Endothelial cell of umbilical vein (primary cell): Measurements from ENCODE around the gene OPRD1. TPM values are rescaled to one million over a fixed set of nuclear protein-coding genes. Genes with fewer than 3 reads are reported as not detected.

ENCODE experiments used
- BruUV-seq: library from RNA; stranded (reverse); fragments of 400-500 nt; replicated peaks from 2 replicates; lab custom pipeline; 2021; lab: Mats Ljungman, UMichigan
- CTCF ChIA-PET: fragments of 300-600, 350-600 bp; sonication (Branson Sonifier 250); formaldehyde crosslinking; loops from one replicate; lab custom pipeline; 2021; ENCODE audit warnings: antibody characterized with exemption, inconsistent platforms; lab: Charles Lee
- POLR2A ChIA-PET: fragments of 300-600, 350-600 bp; sonication (Branson Sonifier 250); formaldehyde crosslinking; loops from one replicate; lab custom pipeline; 2021; ENCODE audit warnings: antibody characterized with exemption, inconsistent platforms; lab: Charles Lee
- DNase-seq: peaks from one replicate; pipeline ENCODE4 v3.0.0-alpha.2; 2011; ENCODE audit warnings: low read depth, low spot score
- FAIRE-seq: peaks from 2 replicates; lab custom pipeline; 2011; peaks lifted over from hg19 to GRCh38; lab: Jason Lieb, UNC
- H2AFZ ChIP-seq: 2 replicates; pipeline ENCODE4 v1.6.0; 2012; ENCODE audit warnings: low read depth, low read length, control low read depth, inconsistent platforms
- H3K27ac ChIP-seq: 2 replicates; pipeline ENCODE4 v1.5.1; 2011; ENCODE audit warnings: low read depth, mild to moderate bottlenecking, control low read depth, low read length, moderate library complexity; ENCODE audit not compliant: insufficient read depth
- H3K27me3 ChIP-seq, 2 experiments: 2 replicates each; pipeline versions ENCODE4 v1.6.0 to v1.6.1; 2011; ENCODE audit warnings: low read length in 2 of 2, mixed read lengths in 1 of 2; ENCODE audit not compliant: control insufficient read depth in 2 of 2, insufficient read depth in 2 of 2
- H3K36me3 ChIP-seq, 2 experiments: 2 replicates in 1 of 2; 3 replicates in 1 of 2; pipeline ENCODE4 v1.5.1; 2011; ENCODE audit warnings: low read length in 2 of 2, mild to moderate bottlenecking in 1 of 2, moderate library complexity in 1 of 2; ENCODE audit not compliant: control insufficient read depth in 2 of 2, insufficient read depth in 2 of 2; ENCODE audit errors: extremely low read depth in 1 of 2
- H3K4me1 ChIP-seq: 3 replicates; pipeline ENCODE4 v1.5.1; 2011; ENCODE audit warnings: mild to moderate bottlenecking, low read length; ENCODE audit not compliant: control insufficient read depth, insufficient read depth; ENCODE audit errors: extremely low read depth
- H3K4me2 ChIP-seq: 2 replicates; pipeline ENCODE4 v1.6.1; 2011; ENCODE audit warnings: low read length, control low read depth, mixed read lengths; ENCODE audit not compliant: insufficient read depth
- H3K4me3 ChIP-seq, 3 experiments: fragments of 200-600 bp in 1 of 3; sonication (generic), shearing (Covaris generic) in 1 of 3; replicated peaks in 1 of 3; 2 replicates each; pipeline ENCODE4 v1.5.1; 2011 to 2016; ENCODE audit warnings: control low read depth in 3 of 3, low read length in 3 of 3, mild to moderate bottlenecking in 2 of 3, inconsistent platforms in 1 of 3, low read depth in 1 of 3, moderate library complexity in 1 of 3; ENCODE audit not compliant: insufficient read depth in 1 of 3
- H3K79me2 ChIP-seq: 2 replicates; pipeline ENCODE4 v1.6.0; 2012; ENCODE audit warnings: low read length, inconsistent platforms; ENCODE audit not compliant: control insufficient read depth, insufficient read depth
- H3K9ac ChIP-seq: replicated peaks from 2 replicates; pipeline ENCODE3; 2011; ENCODE audit warnings: low read length, control low read depth; ENCODE audit not compliant: insufficient read depth; ENCODE audit errors: extremely low read depth
- H3K9me1 ChIP-seq: replicated peaks from 3 replicates; pipeline ENCODE4 v1.6.0; 2011; ENCODE audit warnings: mild to moderate bottlenecking, low read length; ENCODE audit not compliant: control insufficient read depth, insufficient read depth; ENCODE audit errors: extremely low read depth
- H3K9me3 ChIP-seq: replicated peaks from 2 replicates; pipeline ENCODE4 v1.5.1; 2012; ENCODE audit warnings: low read length, inconsistent platforms; ENCODE audit not compliant: control insufficient read depth, insufficient read depth
- H4K20me1 ChIP-seq: replicated peaks from 2 replicates; pipeline ENCODE3; 2011; ENCODE audit warnings: mild to moderate bottlenecking, low read length; ENCODE audit not compliant: control insufficient read depth, insufficient read depth; ENCODE audit errors: extremely low read depth
- CTCF ChIP-seq, 2 donors: IDR thresholded peaks; 1 replicate in 1 of 2; 2 replicates in 1 of 2; pipeline ENCODE4 v1.5.1; 2011; ENCODE audit warnings: low read length in 2 of 2, mild to moderate bottlenecking in 2 of 2, moderate library complexity in 2 of 2, control low read depth in 1 of 2, inconsistent platforms in 1 of 2, low read depth in 1 of 2; ENCODE audit not compliant: insufficient read depth in 1 of 2; ENCODE audit errors: extremely low read depth in 1 of 2
- EZH2 ChIP-seq: IDR thresholded peaks from 2 replicates; pipeline ENCODE4 v1.6.1; 2012; ENCODE audit warnings: borderline replicate concordance, low read depth, mild to moderate bottlenecking, moderate library complexity, low read length, inconsistent platforms; ENCODE audit not compliant: severe bottlenecking
- FOS ChIP-seq: IDR thresholded peaks from 2 replicates; pipeline ENCODE4 v1.6.1; 2011; ENCODE audit warnings: mild to moderate bottlenecking, low read length, moderate library complexity, borderline replicate concordance; ENCODE audit not compliant: insufficient read depth
- GATA2 ChIP-seq: IDR thresholded peaks from 2 replicates; pipeline ENCODE4 v1.7.0; 2011; ENCODE audit warnings: low read depth, mild to moderate bottlenecking, moderate library complexity, mixed read lengths, low read length; ENCODE audit not compliant: insufficient read length, insufficient read depth
- JUN ChIP-seq: IDR thresholded peaks from 2 replicates; pipeline ENCODE4 v1.6.1; 2011; ENCODE audit warnings: borderline replicate concordance, low read depth; ENCODE audit not compliant: insufficient read length, insufficient read depth
- MAX ChIP-seq: IDR thresholded peaks from 2 replicates; pipeline ENCODE4 v1.6.1; 2011; ENCODE audit not compliant: insufficient read depth, insufficient read length
- MYC ChIP-seq: IDR thresholded peaks from one replicate; pipeline ENCODE4 v1.6.1; 2011; ENCODE audit warnings: mild to moderate bottlenecking, low read depth, low read length
- POLR2A ChIP-seq: IDR thresholded peaks from 2 replicates; pipeline ENCODE4 v1.6.1; 2012; ENCODE audit warnings: low read depth, mild to moderate bottlenecking, control low read depth, low read length
- POLR2AphosphoS5 ChIP-seq: IDR thresholded peaks from 2 replicates; pipeline ENCODE4 v1.6.1; 2012; ENCODE audit warnings: low read depth, mild to moderate bottlenecking, control low read depth, low read length, moderate library complexity; ENCODE audit not compliant: insufficient read depth
- dilution Hi-C: fragments of 300-500 bp; cut with MboI; formaldehyde crosslinking; loops from one replicate; pipeline ENCODE4 v1.15.0; 2019; ENCODE audit warnings: low sequenced_read_pairs; ENCODE audit not compliant: extremely low pct_ligation_motif_present
- intact Hi-C: fragments of 100-400 bp; cut with micrococcal nuclease; formaldehyde crosslinking; loops from one replicate; pipeline ENCODE4 v1.10.0; 2022
- polyA plus RNA-seq, 4 experiments: library from polyadenylated mRNA; depleted of rRNA in 3 of 4; stranded (reverse) in 3 of 4; unstranded in 1 of 4; fragments of >200 nt; gene quantifications; 2 replicates each; pipeline versions ENCODE4 v1.2.1 to v1.2.3, GENCODE V29; 2011 to 2012; ENCODE audit warnings: missing spikeins in 1 of 4
- total RNA-seq: library from RNA; stranded (reverse); gene quantifications from 2 replicates; pipeline ENCODE4 v1.2.3, GENCODE V29; 2021

The OPRD1 gene
- total and polyA plus RNA-seq, 2 donors (not counting 3 experiments of a cell fraction or from before 2014, with no cell fraction given), result not detected

- POLR2A ChIA-PET, result no interaction called here
- H3K27ac ChIP-seq, result no peak overlapping the region
- H3K9me3 ChIP-seq, result no peaks in the 10 kb centered on the region
- no peak overlapping the region for H3K4me3 ChIP-seq
- no peaks in the 10 kb centered on the region for H4K20me1 ChIP-seq
- FAIRE-seq, result no peak
- no peak for DNase-seq
- H3K27me3 ChIP-seq, result no peaks in the 10 kb centered on the region
- intact Hi-C loops, result no loop called here
- TF ChIP-seq JUN (no peak), GATA2 (no peak), POLR2A (no peak), POLR2AphosphoS5 (no peak), MYC (no peak), FOS (no peak), MAX (no peak), CTCF (IDR thresholded peaks at IDR 0.05; ENCODE audit: extremely low read depth in 1 of 2, insufficient read depth in 1 of 2, low read depth in 1 of 2, low read length in 2 of 2) (no peak), EZH2 (no peak)
- H3K9ac ChIP-seq, result no peak overlapping the region
- H3K36me3 ChIP-seq, result no peaks in the 10 kb centered on the region
- dilution Hi-C loops, result no loop called here
- no TSS peak for BruUV-seq
- CTCF ChIA-PET, result interaction anchor here (1.8 kb wide), 1 partner anchor 44 kb away, joined by 5 read pairs; no protein-coding TSS in a partner anchor
- no peak overlapping the region for H3K4me2 ChIP-seq
- no peaks in the 10 kb centered on the region for H3K9me1 ChIP-seq
- no peaks in the 10 kb centered on the region for H3K4me1 ChIP-seq
- no peak overlapping the region for H2AFZ ChIP-seq
- H3K79me2 ChIP-seq, result no peaks in the 10 kb centered on the region
These were observed 21.4 kb downstream of the OPRD1 start for GRCh38 chr1:28833381-28833780.
